ENCODE measurements around the gene TBC1D7. TPM values are rescaled to one million over a fixed set of nuclear protein-coding genes. Genes with fewer than 3 reads are reported as not detected.

TBC1D7 gene
- total RNA-seq, 1 experiment from 2014 or later: 13.7 TPM

- TF ChIP-seq, protein P1, sequence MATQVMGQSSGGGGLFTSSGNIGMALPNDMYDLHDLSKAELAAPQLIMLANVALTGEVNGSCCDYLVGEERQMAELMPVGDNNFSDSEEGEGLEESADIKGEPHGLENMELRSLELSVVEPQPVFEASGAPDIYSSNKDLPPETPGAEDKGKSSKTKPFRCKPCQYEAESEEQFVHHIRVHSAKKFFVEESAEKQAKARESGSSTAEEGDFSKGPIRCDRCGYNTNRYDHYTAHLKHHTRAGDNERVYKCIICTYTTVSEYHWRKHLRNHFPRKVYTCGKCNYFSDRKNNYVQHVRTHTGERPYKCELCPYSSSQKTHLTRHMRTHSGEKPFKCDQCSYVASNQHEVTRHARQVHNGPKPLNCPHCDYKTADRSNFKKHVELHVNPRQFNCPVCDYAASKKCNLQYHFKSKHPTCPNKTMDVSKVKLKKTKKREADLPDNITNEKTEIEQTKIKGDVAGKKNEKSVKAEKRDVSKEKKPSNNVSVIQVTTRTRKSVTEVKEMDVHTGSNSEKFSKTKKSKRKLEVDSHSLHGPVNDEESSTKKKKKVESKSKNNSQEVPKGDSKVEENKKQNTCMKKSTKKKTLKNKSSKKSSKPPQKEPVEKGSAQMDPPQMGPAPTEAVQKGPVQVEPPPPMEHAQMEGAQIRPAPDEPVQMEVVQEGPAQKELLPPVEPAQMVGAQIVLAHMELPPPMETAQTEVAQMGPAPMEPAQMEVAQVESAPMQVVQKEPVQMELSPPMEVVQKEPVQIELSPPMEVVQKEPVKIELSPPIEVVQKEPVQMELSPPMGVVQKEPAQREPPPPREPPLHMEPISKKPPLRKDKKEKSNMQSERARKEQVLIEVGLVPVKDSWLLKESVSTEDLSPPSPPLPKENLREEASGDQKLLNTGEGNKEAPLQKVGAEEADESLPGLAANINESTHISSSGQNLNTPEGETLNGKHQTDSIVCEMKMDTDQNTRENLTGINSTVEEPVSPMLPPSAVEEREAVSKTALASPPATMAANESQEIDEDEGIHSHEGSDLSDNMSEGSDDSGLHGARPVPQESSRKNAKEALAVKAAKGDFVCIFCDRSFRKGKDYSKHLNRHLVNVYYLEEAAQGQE (IDR thresholded peaks at IDR 0.05; ENCODE audit: low read depth): no peak
These were observed 12.4 kb downstream of the TBC1D7 start (continued) for GRCh38 chr6:13315896-13316295.

DNA sequence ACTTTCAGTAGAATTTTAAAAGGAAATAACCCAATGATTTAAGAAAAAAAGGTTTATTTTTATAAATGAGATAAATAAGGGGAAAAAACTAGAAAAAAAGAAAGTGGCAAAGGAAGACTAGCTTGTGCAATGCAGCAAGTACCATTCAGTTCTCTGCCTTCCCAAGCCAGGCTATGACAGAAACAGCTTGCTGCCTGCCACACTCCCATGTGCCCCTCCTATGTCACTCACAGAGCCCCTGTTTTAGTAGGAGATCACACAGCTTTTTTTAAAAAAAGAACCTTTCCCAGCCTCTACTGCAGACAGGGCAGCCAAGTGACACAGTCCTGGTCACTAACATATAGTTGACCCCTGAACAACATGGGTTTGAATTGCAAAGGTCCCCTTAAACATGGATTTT lies 13.5 kb downstream of the TBC1D7 start:
- ChIA-PET POLR2A (no interaction called here), RAD21 (ENCODE audit: low non-redundant PET in 1 of 2, low total read pairs in 2 of 2, uncharacterized antibody in 2 of 2, unreplicated experiment in 2 of 2) (interaction anchor here in 1 of 2 experiments (0.6 kb wide), 1 partner anchor 21 kb away, joined by 5 read pairs; no protein-coding TSS in a partner anchor), CTCF (no interaction called here)
- Histone ChIP-seq H2AFZ (ENCODE audit: low read depth, low read length, poor library complexity, severe bottlenecking) (no peak overlapping the region), H3K4me3 (replicated peaks in 1 of 2; ENCODE audit: low read depth in 1 of 2, low read length in 2 of 2) (no peak overlapping the region), H3K4me1 (ENCODE audit: control insufficient read depth in 1 of 2, insufficient read depth in 2 of 2, low read length in 2 of 2) (no peaks in the 10 kb centered on the region), H3K9me2 (ENCODE audit: insufficient read depth) (no peaks in the 10 kb centered on the region), H3K36me3 (ENCODE audit: control insufficient read depth in 1 of 2, insufficient read depth in 2 of 2, low read length in 2 of 2) (peaks cover 0 to 16% of the 10 kb centered on the region in 2 experiments; a peak in 1 of 4 replicates), H3K9ac (ENCODE audit: low read length) (no peak overlapping the region), H4K20me1 (ENCODE audit: insufficient read depth) (no peaks in the 10 kb centered on the region), H3K9me3 (ENCODE audit: control insufficient read depth in 1 of 2, insufficient read depth in 1 of 2, low read depth in 1 of 2, low read length in 2 of 2) (no peaks in the 10 kb centered on the region), H3K27ac (ENCODE audit: low read depth, low read length) (no peak overlapping the region), H3K4me2 (ENCODE audit: low read length) (no peak overlapping the region), H3K79me2 (ENCODE audit: insufficient read depth, low read length) (no peaks in the 10 kb centered on the region), H3K27me3 (ENCODE audit: insufficient read depth, low read length) (no peaks in the 10 kb centered on the region)
- no TSS peak for BruUV-seq (replicated peaks)
- DNase-seq (ENCODE audit: low read depth, low spot score) (no peak), ATAC-seq (no peak)
- intact Hi-C loops (cut with micrococcal nuclease): no loop called here
- TF ChIP-seq CEBPB (IDR thresholded peaks at IDR 0.05; ENCODE audit: low read depth) (no peak), EZH2phosphoT487 (IDR thresholded peaks at IDR 0.05; ENCODE audit: borderline replicate concordance) (no peak), SIN3A (IDR thresholded peaks at IDR 0.05; ENCODE audit: low read depth) (no peak), ZNF274 (IDR thresholded peaks at IDR 0.05; ENCODE audit: low read depth, low read length) (no peak), ELF1 (IDR thresholded peaks at IDR 0.05; ENCODE audit: borderline replicate concordance, low read depth) (no peak), POLR2AphosphoS5 (IDR thresholded peaks at IDR 0.05; ENCODE audit: low read depth, low read length) (no peak), EZH2 (IDR thresholded peaks at IDR 0.05) (no peak)
- TF ChIP-seq, protein P2, sequence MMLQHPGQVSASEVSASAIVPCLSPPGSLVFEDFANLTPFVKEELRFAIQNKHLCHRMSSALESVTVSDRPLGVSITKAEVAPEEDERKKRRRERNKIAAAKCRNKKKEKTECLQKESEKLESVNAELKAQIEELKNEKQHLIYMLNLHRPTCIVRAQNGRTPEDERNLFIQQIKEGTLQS (IDR thresholded peaks at IDR 0.05): no peak
- TF ChIP-seq, protein P3, sequence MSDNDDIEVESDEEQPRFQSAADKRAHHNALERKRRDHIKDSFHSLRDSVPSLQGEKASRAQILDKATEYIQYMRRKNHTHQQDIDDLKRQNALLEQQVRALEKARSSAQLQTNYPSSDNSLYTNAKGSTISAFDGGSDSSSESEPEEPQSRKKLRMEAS (IDR thresholded peaks at IDR 0.05): no peak

All from HCT116 (cell line).